ENCODE measurements around the gene ADARB1.

Gene ADARB1

GRCh38 chr21:45266518-45267389 is 192.4 kb downstream of the ADARB1 start:
- peak; percentile 35 for DNase-seq (ENCODE audit: low read depth)

GRCh38 chr21:45267390-45267760 is 193.0 kb downstream of the ADARB1 start:
- no peak for DNase-seq (ENCODE audit: low read depth)

GRCh38 chr21:45269861-45270260 is 195.5 kb downstream of the ADARB1 start:
- DNase-seq (ENCODE audit: low read depth) = no peak

GRCh38 chr21:45270306-45270821 is 196.0 kb downstream of the ADARB1 start:
- no peak for DNase-seq (ENCODE audit: low read depth)
